Measurements from ENCODE around the gene SYT14. TPM values are rescaled to one million over a fixed set of nuclear protein-coding genes. Genes with fewer than 3 reads are reported as not detected.

The SYT14 gene
- polyA plus RNA-seq, 1 donor (not counting 4 experiments of a cell fraction or from before 2014, with no cell fraction given) = 8.3 TPM

DNA sequence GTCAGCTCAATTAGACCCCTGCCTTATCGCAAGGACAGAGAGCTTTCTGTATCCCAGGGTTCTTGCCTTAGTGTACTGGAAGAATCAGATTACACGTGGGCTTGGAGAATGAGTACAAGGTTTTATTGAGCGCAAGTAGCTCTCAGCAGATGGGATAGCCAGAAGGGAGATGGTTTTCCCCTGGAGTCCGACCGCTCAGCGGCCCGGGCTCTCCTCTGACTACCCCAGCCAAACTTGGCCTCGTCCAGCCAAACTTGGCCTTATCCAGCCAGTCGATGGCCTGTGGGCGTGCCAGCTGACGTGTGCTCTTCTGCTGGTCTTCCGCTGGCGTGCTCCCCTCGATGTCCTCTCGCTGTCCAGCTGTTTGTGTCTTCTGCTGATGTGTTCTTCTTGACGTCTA is 136.9 kb downstream of the SYT14 start:
- no peaks in the 10 kb centered on the region for H3K79me2 ChIP-seq (ENCODE audit: control insufficient read depth, insufficient read depth, low read length)
- H3K27me3 ChIP-seq (ENCODE audit: control insufficient read depth, extremely low read depth, insufficient read depth, low read length) = no peaks in the 10 kb centered on the region
- FAIRE-seq (no peak), DNase-seq (ENCODE audit: low read depth, low spot score) (no peak)
- no peak overlapping the region for H3K4me3 ChIP-seq (ENCODE audit: control insufficient read depth in 2 of 3, extremely low read depth in 1 of 3, insufficient read depth in 2 of 3, low read depth in 1 of 3, low read length in 3 of 3)
- H3K4me2 ChIP-seq (ENCODE audit: control insufficient read depth, extremely low read depth, insufficient read depth, low read depth, low read length) = no peak overlapping the region
- dilution Hi-C loops (cut with MboI; ENCODE audit: extremely low pct_ligation_motif_present, low sequenced_read_pairs) = no loop called here
- no peaks in the 10 kb centered on the region for H3K36me3 ChIP-seq (ENCODE audit: control insufficient read depth in 2 of 2, extremely low read depth in 1 of 2, insufficient read depth in 2 of 2, low read length in 2 of 2)
- no peaks in the 10 kb centered on the region for H3K4me1 ChIP-seq (ENCODE audit: control insufficient read depth, extremely low read depth, insufficient read depth, low read length)
- no peaks in the 10 kb centered on the region for H4K20me1 ChIP-seq (ENCODE audit: control insufficient read depth, extremely low read depth, insufficient read depth, low read length)
- H3K9me3 ChIP-seq (ENCODE audit: control insufficient read depth, low read depth, low read length) = no peaks in the 10 kb centered on the region
- TF ChIP-seq EZH2 (IDR thresholded peaks at IDR 0.05; ENCODE audit: low read length) = no peak
- TF ChIP-seq, protein P1, sequence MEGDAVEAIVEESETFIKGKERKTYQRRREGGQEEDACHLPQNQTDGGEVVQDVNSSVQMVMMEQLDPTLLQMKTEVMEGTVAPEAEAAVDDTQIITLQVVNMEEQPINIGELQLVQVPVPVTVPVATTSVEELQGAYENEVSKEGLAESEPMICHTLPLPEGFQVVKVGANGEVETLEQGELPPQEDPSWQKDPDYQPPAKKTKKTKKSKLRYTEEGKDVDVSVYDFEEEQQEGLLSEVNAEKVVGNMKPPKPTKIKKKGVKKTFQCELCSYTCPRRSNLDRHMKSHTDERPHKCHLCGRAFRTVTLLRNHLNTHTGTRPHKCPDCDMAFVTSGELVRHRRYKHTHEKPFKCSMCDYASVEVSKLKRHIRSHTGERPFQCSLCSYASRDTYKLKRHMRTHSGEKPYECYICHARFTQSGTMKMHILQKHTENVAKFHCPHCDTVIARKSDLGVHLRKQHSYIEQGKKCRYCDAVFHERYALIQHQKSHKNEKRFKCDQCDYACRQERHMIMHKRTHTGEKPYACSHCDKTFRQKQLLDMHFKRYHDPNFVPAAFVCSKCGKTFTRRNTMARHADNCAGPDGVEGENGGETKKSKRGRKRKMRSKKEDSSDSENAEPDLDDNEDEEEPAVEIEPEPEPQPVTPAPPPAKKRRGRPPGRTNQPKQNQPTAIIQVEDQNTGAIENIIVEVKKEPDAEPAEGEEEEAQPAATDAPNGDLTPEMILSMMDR (optimal IDR thresholded peaks at IDR 0.05 in 1 of 3, IDR thresholded peaks at IDR 0.05 in 1 of 3, conservative IDR thresholded peaks at IDR 0.05 in 1 of 3; ENCODE audit: extremely low read depth in 1 of 3, insufficient read depth in 2 of 3, low read length in 3 of 3) = no peak
- H3K9ac ChIP-seq (ENCODE audit: control insufficient read depth, extremely low read depth, insufficient read depth, low read length) = no peak overlapping the region
- no peaks in the 10 kb centered on the region for H3K9me1 ChIP-seq (ENCODE audit: control insufficient read depth, extremely low read depth, insufficient read depth, low read length)
- no peak overlapping the region for H2AFZ ChIP-seq (ENCODE audit: control insufficient read depth, low read length)
- no peak overlapping the region for H3K27ac ChIP-seq (ENCODE audit: control insufficient read depth, insufficient read depth, low read length)

DNA sequence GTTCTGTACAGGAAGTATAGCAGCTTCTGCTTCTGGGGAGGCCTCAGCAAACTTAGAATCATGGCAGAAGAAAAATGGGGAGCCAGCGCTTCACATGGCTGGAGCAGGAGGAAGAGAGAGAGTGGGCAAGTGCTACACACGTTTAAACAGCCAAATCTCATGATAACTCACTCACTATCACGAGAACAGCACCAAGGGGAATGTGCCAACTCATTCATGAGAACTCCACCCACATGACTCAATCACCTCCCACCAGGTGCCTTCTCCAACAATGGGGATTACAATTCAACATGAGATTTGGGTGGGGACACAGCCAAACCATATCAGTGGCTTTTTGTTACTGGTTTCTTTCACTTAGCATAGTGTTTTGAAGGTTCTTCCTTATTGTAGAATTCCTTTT is 138.6 kb downstream of the SYT14 start:
- TF ChIP-seq, protein P1 (optimal IDR thresholded peaks at IDR 0.05 in 1 of 3, IDR thresholded peaks at IDR 0.05 in 1 of 3, conservative IDR thresholded peaks at IDR 0.05 in 1 of 3; ENCODE audit: extremely low read depth in 1 of 3, insufficient read depth in 2 of 3, low read length in 3 of 3) = no peak
- no peak for TF ChIP-seq EZH2 (IDR thresholded peaks at IDR 0.05; ENCODE audit: low read length)
- FAIRE-seq (no peak), DNase-seq (ENCODE audit: low read depth, low spot score) (no peak)

More for the DNA sequence above, 138.6 kb downstream of the SYT14 start:
- H4K20me1 ChIP-seq (ENCODE audit: control insufficient read depth, extremely low read depth, insufficient read depth, low read length) = no peaks in the 10 kb centered on the region
- no peak overlapping the region for H3K9ac ChIP-seq (ENCODE audit: control insufficient read depth, extremely low read depth, insufficient read depth, low read length)
- no peak overlapping the region for H3K4me3 ChIP-seq (ENCODE audit: control insufficient read depth in 2 of 3, extremely low read depth in 1 of 3, insufficient read depth in 2 of 3, low read depth in 1 of 3, low read length in 3 of 3)
- H2AFZ ChIP-seq (ENCODE audit: control insufficient read depth, low read length) = no peak overlapping the region
- no peaks in the 10 kb centered on the region for H3K9me3 ChIP-seq (ENCODE audit: control insufficient read depth, low read depth, low read length)
- no peaks in the 10 kb centered on the region for H3K9me1 ChIP-seq (ENCODE audit: control insufficient read depth, extremely low read depth, insufficient read depth, low read length)
- H3K4me1 ChIP-seq (ENCODE audit: control insufficient read depth, extremely low read depth, insufficient read depth, low read length) = no peaks in the 10 kb centered on the region
- H3K27me3 ChIP-seq (ENCODE audit: control insufficient read depth, extremely low read depth, insufficient read depth, low read length) = no peaks in the 10 kb centered on the region
- H3K27ac ChIP-seq (ENCODE audit: control insufficient read depth, insufficient read depth, low read length) = no peak overlapping the region
- H3K79me2 ChIP-seq (ENCODE audit: control insufficient read depth, insufficient read depth, low read length) = no peaks in the 10 kb centered on the region
- no peaks in the 10 kb centered on the region for H3K36me3 ChIP-seq (ENCODE audit: control insufficient read depth in 2 of 2, extremely low read depth in 1 of 2, insufficient read depth in 2 of 2, low read length in 2 of 2)
- dilution Hi-C loops (cut with MboI; ENCODE audit: extremely low pct_ligation_motif_present, low sequenced_read_pairs) = no loop called here
- H3K4me2 ChIP-seq (ENCODE audit: control insufficient read depth, extremely low read depth, insufficient read depth, low read depth, low read length) = no peak overlapping the region
